ENCODE data around the gene TMEM253.

TMEM253 gene

GRCh38 chr14:21071225-21072030 lies 29.4 kb upstream of the TMEM253 start:
- peak; percentile 52 to 64 for DNase-seq

- DNase-seq: no peak
Measured at GRCh38 chr14:21072031-21072473, 28.8 kb upstream of the TMEM253 start.

- no peak for DNase-seq
Measured at GRCh38 chr14:21072781-21073339, 28.0 kb upstream of the TMEM253 start.

- no peak for DNase-seq
Measured at GRCh38 chr14:21073921-21074320, 26.9 kb upstream of the TMEM253 start.

GRCh38 chr14:21074398-21075272 lies 26.2 kb upstream of the TMEM253 start:
- DNase-seq: no peak

- DNase-seq: no peak
Measured at GRCh38 chr14:21075719-21076437, 25.0 kb upstream of the TMEM253 start.

- no peak for DNase-seq
Measured at GRCh38 chr14:21077672-21078071, 23.2 kb upstream of the TMEM253 start.

- no peak for DNase-seq
Measured at GRCh38 chr14:21078287-21078686, 22.6 kb upstream of the TMEM253 start.

GRCh38 chr14:21078726-21079125 lies 22.1 kb upstream of the TMEM253 start:
- DNase-seq: no peak

GRCh38 chr14:21081521-21082142 lies 19.2 kb upstream of the TMEM253 start:
- DNase-seq: no peak

- DNase-seq: no peak
Measured at GRCh38 chr14:21083565-21084325, 17.1 kb upstream of the TMEM253 start.

- DNase-seq: no peak
Measured at GRCh38 chr14:21084396-21084795, 16.5 kb upstream of the TMEM253 start.

- DNase-seq: no peak
Measured at GRCh38 chr14:21084998-21085853, 15.6 kb upstream of the TMEM253 start.

- DNase-seq: no peak
Measured at GRCh38 chr14:21086908-21087293, 14.0 kb upstream of the TMEM253 start.

- peak in 1 of 2 experiments; percentile 35 for DNase-seq
Measured at GRCh38 chr14:21087294-21088091, 13.4 kb upstream of the TMEM253 start.

- no peak for DNase-seq
Measured at GRCh38 chr14:21088687-21089086, 12.2 kb upstream of the TMEM253 start.

GRCh38 chr14:21089271-21089670 lies 11.6 kb upstream of the TMEM253 start:
- DNase-seq: no peak

GRCh38 chr14:21089877-21090193 lies 11.0 kb upstream of the TMEM253 start:
- DNase-seq: no peak

- peak; percentile 62 to 68 for DNase-seq
Measured at GRCh38 chr14:21090194-21090939, 10.5 kb upstream of the TMEM253 start.

All from activated T-cell treated with anti-CD3 and anti-CD28 coated beads, Interleukin-2, amount 50 U/mL, for 48 hours (primary cell).